GM19395 (cell line): ENCODE results near the gene ABHD2.
"Not testable (repeated sequence)": the region's sequence is repeated elsewhere in the genome, so short reads cannot be mapped to it uniquely, and the experiment has no call there.

ENCODE experiments used
- ATAC-seq: cut with Tn5 transposase; IDR thresholded peaks from one replicate; pipeline ENCODE4 v1.9.1; 2021; ENCODE audit warnings: mild to moderate bottlenecking, moderate library complexity; ENCODE audit not compliant: unreplicated experiment

Gene ABHD2

GRCh38 chr15:89087830-89088604 lies at the start of gene ABHD2:
ABHD2 (plus strand) TSS chr15:89088456; CDS start chr15:89116328, 27,872 bp downstream.
- ATAC-seq, result peak; percentile 99

GRCh38 chr15:89039142-89039541 lies 49.1 kb upstream of the ABHD2 start:
- no peak for ATAC-seq

GRCh38 chr15:89041507-89041906 lies 46.7 kb upstream of the ABHD2 start:
- ATAC-seq, result no peak

DNA sequence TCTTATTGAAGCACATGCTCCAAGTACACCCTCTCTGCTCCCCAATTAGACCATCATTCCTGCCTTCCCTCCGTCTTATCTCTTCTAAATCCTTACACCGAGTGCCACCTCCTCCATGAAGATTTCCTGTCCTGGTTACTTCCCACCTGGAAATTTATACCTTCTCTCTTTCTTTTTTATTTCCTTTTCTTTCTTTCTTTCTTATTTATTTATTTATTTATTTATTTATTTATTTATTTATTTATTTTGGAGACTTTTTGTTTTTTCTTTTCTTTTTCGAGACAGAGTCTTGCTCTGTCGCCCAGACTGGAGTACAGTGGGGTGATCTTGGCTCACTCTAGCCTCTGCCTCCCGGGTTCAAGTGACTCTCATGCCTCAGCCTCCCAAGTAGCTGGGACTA lies 45.9 kb upstream of the ABHD2 start:
- ATAC-seq, result no peak

GRCh38 chr15:89043031-89044002 lies 44.9 kb upstream of the ABHD2 start:
- no peak for ATAC-seq

GRCh38 chr15:89049016-89049666 lies 39.1 kb upstream of the ABHD2 start:
- not testable (repeated sequence) for ATAC-seq

DNA sequence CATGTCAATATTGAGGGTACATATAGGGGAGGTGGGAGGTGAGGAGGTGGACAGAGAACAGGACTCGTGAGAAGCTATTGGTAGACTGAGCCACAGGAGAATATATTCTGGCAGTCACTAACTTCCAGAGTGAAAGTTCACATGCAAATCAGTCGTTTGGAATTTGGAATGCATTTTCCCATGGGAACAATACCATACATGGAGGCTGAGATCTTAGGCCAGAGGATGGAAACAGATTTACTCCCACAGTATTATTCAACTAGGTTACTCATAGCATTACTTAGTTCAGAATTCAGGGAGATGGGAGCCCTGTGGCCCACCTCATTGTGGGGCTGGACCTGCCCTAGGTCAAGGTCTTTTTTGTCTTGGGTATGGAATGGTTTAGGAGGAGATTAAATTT lies 36.4 kb upstream of the ABHD2 start:
- ATAC-seq, result no peak

- no peak for ATAC-seq
Observed at GRCh38 chr15:89052474-89052873, 35.8 kb upstream of the ABHD2 start.

GRCh38 chr15:89054873-89055272 lies 33.4 kb upstream of the ABHD2 start:
- ATAC-seq, result no peak

DNA sequence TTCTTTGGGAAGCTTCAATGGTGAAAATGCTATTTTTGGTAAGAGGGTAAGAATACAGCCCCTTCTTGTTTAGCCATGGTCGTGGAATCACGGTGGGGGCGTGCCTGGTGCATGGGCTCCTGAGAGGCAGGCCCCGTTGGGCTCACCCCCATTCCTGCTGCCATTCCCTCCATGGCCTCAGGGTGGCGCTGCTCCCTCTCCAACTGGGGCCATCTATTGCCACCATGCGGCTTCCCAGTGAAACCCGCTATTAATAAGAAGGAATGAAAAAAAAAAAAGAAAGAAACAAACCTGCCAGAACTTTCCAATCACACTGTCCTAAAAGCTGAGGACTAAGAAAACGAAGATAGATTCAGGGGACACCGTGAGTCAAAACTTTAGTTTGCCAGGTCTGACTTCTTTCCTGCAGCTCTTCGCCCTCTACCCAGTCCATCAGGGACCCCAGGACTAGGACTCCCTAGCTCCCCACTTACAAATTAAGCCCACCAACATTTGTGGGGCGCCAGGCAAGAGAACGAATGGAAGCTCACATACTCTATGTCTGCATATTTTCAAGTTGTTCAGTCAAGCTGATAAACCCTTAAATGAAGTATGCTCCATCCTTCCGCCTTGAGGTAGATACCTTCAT lies 30.6 kb upstream of the ABHD2 start:
- peak; percentile 80 for ATAC-seq

DNA sequence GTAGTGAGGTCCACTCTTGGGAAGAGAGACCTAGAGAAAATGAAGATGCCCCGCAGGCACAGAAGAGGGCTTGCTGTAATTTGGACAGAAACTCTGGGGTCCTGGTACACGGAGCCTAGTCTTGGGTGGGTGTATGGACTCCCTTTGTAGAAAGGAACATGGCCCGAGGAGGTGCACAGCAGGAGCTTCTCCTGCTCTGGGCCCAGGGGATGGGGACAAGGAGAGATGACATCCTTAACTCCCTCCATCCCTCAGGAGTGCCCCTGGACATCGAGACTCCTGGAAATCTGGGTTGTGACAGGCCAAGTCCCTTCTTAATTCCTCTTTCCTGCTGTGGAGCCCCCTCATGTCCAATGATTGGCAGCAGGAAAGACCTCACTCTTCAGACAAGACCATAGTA lies 29.9 kb upstream of the ABHD2 start:
- ATAC-seq, result no peak

- no peak for ATAC-seq
Observed at GRCh38 chr15:89058876-89059405, 29.3 kb upstream of the ABHD2 start.

DNA sequence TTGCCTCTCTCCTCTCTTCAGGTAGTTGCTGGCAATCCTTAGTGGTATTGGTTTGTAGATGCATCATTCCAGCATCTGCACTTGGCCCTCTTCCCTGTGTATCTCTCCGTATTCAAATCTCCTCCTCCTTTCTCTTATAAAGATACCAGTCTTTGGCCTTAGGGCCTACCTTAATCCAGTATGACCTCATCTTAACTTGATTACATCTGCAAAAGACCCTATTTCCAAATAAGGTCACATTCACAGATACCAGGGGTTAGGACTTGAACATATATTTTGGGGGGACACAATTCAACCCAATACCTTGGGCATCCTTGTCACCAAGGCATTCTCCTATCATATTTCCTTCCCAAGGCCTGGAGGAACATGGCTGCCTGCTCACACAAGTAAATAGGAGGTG lies 22.0 kb upstream of the ABHD2 start:
- ATAC-seq, result no peak

- ATAC-seq, result peak; percentile 37
Observed at GRCh38 chr15:89067751-89068150, 20.5 kb upstream of the ABHD2 start.

GRCh38 chr15:89068325-89068784 lies 19.9 kb upstream of the ABHD2 start:
- peak; percentile 96 for ATAC-seq

GRCh38 chr15:89070197-89071124 lies 17.8 kb upstream of the ABHD2 start:
- no peak for ATAC-seq

DNA sequence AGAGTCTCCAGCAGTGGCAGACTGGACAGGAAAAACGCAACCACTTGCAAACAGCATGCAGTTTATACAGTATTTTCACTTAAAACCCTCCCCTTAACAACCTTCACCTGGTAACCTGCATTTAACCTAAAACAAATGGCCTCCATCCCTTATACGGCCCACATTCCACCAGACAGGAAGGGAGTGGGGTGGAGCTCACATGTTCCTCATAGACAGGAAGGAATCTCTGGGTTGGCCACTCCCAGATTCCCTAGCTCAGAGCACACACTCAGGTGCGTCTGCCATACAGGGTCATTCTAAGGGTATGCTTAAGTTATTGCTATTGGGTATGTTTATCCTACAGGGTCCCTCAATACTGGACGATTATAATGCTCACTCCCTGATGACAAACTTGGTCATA lies 16.8 kb upstream of the ABHD2 start:
- ATAC-seq, result no peak

DNA sequence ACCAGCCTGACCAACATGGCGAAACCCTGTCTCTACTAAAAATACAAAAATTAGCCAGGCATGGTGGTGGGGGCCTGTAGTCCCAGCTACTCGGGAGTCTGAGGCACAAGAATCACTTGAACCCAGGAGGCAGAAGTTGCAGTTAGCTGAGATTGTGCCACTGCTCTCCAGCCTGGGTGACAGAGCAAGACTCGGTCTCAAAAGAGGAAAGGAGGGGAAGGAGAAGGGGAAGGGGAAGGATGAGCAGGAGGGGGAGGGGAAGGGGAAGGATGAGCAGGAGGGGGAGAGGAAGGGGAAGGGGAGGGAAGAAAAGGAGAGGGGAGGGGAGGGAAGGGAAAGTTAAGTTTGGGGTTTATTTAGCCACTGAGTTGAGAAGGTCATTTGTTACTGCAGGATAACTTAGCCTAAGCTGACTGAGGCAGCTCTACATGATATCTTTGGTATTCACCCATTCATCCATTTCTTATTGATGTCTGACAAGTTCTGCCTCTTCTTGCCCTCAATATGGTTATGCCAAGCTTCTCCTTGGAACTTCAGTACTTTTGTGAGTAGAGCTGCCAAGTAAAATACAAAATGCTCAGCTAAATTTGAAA lies 15.9 kb upstream of the ABHD2 start:
- no peak for ATAC-seq

GRCh38 chr15:89074402-89075012 lies 13.7 kb upstream of the ABHD2 start:
- ATAC-seq, result no peak
